ENCODE results near the gene RPS10.

RPS10 gene

GRCh38 chr6:34383656-34384320, 42.1 kb downstream of the RPS10 start:
- Histone ChIP-seq H2AFZ (ENCODE audit: low read depth, low read length) (no peak overlapping the region), H3K27me3 (ENCODE audit: insufficient read depth, low read length, poor library complexity) (no peaks in the 10 kb centered on the region), H3K79me2 (ENCODE audit: insufficient read depth, low read length) (peaks cover 99% of the 10 kb centered on the region), H3K9me3 (ENCODE audit: insufficient read depth, low read length, severe bottlenecking) (no peaks in the 10 kb centered on the region), H3K36me3 (ENCODE audit: insufficient read depth, low read length) (peaks cover 17% of the 10 kb centered on the region), H4K20me1 (ENCODE audit: insufficient read depth, low read length) (peaks cover 61% of the 10 kb centered on the region; the same call in 1 of the 2 replicates), H3K27ac (ENCODE audit: low read length) (no peak overlapping the region), H3K4me2 (ENCODE audit: insufficient read depth, low read length) (no peak overlapping the region), H3K9ac (ENCODE audit: low read depth, low read length) (no peak overlapping the region), H3K4me1 (ENCODE audit: insufficient read depth, low read length) (peaks cover 16% of the 10 kb centered on the region), H3K4me3 (ENCODE audit: low read depth in 1 of 2, low read length in 2 of 2) (no peak overlapping the region)
- TF ChIP-seq CTCF (IDR thresholded peaks at IDR 0.05; ENCODE audit: borderline replicate concordance, extremely low read depth, low read length, poor library complexity, severe bottlenecking) (no peak), EZH2 (IDR thresholded peaks at IDR 0.05; ENCODE audit: borderline replicate concordance, low read depth, low read length, severe bottlenecking) (no peak)
- no peak for ATAC-seq (ENCODE audit: insufficient read depth, low read depth)
- DNase-seq: no peak

DNA sequence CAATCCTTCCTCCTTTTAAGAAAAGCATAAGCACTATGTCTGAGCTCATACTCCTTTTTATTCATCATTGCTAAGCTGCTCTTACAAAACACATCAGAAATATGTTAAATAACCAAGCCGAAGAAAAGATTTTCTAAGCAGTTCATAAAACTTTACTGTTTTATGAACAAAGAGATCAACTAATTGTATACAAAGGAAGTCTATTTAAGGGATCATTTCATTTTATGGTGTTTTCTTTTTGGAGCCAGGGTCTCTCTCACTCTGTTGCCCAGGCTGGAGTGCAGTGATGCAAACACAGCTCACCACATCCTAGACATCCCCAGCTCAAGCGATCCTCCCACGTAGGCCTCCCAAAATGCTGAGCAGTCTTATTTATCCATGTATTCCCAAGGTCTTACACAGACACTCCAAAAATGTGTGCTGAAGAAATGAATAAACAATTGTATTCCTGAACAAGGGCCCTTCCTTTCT, 42.7 kb downstream of the RPS10 start:
- H3K9me3 ChIP-seq (ENCODE audit: insufficient read depth, low read length, severe bottlenecking): no peaks in the 10 kb centered on the region
- DNase-seq (no peak), ATAC-seq (ENCODE audit: insufficient read depth, low read depth) (no peak)
- H3K9ac ChIP-seq (ENCODE audit: low read depth, low read length): no peak overlapping the region
- H2AFZ ChIP-seq (ENCODE audit: low read depth, low read length): no peak overlapping the region
- TF ChIP-seq CTCF (IDR thresholded peaks at IDR 0.05; ENCODE audit: borderline replicate concordance, extremely low read depth, low read length, poor library complexity, severe bottlenecking) (no peak), EZH2 (IDR thresholded peaks at IDR 0.05; ENCODE audit: borderline replicate concordance, low read depth, low read length, severe bottlenecking) (no peak)
- H3K27ac ChIP-seq (ENCODE audit: low read length): no peak overlapping the region
- no peak overlapping the region for H3K4me3 ChIP-seq (ENCODE audit: low read depth in 1 of 2, low read length in 2 of 2)
- no peak overlapping the region for H3K4me2 ChIP-seq (ENCODE audit: insufficient read depth, low read length)
- peaks cover 16% of the 10 kb centered on the region; the same call in 1 of the 2 replicates for H3K4me1 ChIP-seq (ENCODE audit: insufficient read depth, low read length)
- peaks cover 17% of the 10 kb centered on the region for H3K36me3 ChIP-seq (ENCODE audit: insufficient read depth, low read length)
- H3K79me2 ChIP-seq (ENCODE audit: insufficient read depth, low read length): peaks cover 99% of the 10 kb centered on the region
- H4K20me1 ChIP-seq (ENCODE audit: insufficient read depth, low read length): peaks cover 66% of the 10 kb centered on the region; the same call in 1 of the 2 replicates
- H3K27me3 ChIP-seq (ENCODE audit: insufficient read depth, low read length, poor library complexity): no peaks in the 10 kb centered on the region

DNA sequence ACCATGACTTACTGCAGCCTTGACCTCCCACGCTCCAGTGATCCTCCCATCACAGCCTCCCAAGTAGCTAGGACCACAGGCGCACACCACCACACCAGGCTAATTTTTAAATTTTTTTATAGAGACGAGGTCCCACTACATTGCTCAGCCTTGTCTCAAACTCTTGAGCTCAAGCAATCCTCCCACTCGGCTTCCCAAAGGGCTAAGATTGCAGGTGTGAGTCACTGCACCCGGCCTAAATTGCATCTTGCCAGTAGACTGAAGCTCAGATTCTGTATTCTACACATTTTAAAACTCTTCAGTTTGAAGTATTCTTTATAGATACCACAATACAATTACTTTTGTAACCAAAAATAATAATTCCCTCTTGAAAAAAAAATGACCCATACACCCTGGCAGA, 44.8 kb downstream of the RPS10 start:
- H3K27ac ChIP-seq (ENCODE audit: low read length): no peak overlapping the region
- peaks cover 99% of the 10 kb centered on the region for H3K79me2 ChIP-seq (ENCODE audit: insufficient read depth, low read length)
- no peak for ATAC-seq (ENCODE audit: insufficient read depth, low read depth)
- H3K36me3 ChIP-seq (ENCODE audit: insufficient read depth, low read length): peaks cover 17% of the 10 kb centered on the region
- H3K4me3 ChIP-seq (ENCODE audit: low read depth in 1 of 2, low read length in 2 of 2): no peak overlapping the region
- TF ChIP-seq EZH2 (IDR thresholded peaks at IDR 0.05; ENCODE audit: borderline replicate concordance, low read depth, low read length, severe bottlenecking) (no peak), CTCF (IDR thresholded peaks at IDR 0.05; ENCODE audit: borderline replicate concordance, extremely low read depth, low read length, poor library complexity, severe bottlenecking) (no peak)
- H3K4me2 ChIP-seq (ENCODE audit: insufficient read depth, low read length): no peak overlapping the region
- no peak overlapping the region for H3K9ac ChIP-seq (ENCODE audit: low read depth, low read length)
- no peak for DNase-seq
- no peaks in the 10 kb centered on the region for H3K9me3 ChIP-seq (ENCODE audit: insufficient read depth, low read length, severe bottlenecking)
- H3K27me3 ChIP-seq (ENCODE audit: insufficient read depth, low read length, poor library complexity): no peaks in the 10 kb centered on the region
- 0 out of 2 replicates have a peak, but pooled peaks cover 4% of the 10 kb centered on the region for H3K4me1 ChIP-seq (ENCODE audit: insufficient read depth, low read length)
- peaks cover 70% of the 10 kb centered on the region for H4K20me1 ChIP-seq (ENCODE audit: insufficient read depth, low read length)
- no peak overlapping the region for H2AFZ ChIP-seq (ENCODE audit: low read depth, low read length)
